Measurements from ENCODE around the gene IGIP.

DNA sequence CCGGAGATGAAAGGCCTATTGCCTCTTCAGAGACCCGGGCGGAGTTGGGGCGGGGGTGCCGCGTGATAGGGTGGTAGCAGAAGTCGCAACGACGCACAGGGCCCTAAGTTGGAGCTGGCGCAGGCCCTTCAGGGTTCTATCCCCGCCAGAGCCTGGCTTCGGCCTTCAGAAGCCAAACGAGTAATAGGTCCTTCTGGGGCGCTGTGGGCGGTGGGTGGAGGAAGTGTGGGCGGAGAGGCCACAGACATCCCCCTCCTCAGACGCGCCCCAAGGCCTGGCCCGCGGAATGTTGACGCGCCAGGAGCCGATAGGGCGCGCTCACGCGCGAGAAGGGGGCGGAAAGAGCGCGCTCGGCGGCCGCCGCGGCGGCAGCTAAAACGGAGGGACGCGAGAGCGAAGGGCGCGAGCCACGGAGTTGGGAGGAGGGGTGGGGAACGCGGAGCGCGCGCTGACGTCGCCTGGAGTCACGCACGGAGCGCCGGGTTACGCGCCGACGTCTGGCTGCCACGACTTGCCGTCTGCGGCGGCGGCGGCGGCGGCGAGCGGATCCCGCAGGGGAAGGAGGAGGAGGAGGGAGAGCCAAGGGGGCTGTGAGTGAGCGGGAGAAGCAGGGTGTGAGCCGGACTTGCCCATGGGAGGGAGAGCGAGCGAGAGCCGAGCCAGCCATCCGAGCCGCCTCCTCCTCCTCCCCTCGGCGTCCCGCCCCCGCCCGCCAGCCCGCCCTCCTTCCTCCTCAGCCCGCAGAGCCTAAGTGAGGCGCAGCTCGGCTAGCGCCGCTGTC lies 18.2 kb upstream of the IGIP start:
- TF ChIP-seq, protein P1, sequence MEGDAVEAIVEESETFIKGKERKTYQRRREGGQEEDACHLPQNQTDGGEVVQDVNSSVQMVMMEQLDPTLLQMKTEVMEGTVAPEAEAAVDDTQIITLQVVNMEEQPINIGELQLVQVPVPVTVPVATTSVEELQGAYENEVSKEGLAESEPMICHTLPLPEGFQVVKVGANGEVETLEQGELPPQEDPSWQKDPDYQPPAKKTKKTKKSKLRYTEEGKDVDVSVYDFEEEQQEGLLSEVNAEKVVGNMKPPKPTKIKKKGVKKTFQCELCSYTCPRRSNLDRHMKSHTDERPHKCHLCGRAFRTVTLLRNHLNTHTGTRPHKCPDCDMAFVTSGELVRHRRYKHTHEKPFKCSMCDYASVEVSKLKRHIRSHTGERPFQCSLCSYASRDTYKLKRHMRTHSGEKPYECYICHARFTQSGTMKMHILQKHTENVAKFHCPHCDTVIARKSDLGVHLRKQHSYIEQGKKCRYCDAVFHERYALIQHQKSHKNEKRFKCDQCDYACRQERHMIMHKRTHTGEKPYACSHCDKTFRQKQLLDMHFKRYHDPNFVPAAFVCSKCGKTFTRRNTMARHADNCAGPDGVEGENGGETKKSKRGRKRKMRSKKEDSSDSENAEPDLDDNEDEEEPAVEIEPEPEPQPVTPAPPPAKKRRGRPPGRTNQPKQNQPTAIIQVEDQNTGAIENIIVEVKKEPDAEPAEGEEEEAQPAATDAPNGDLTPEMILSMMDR (IDR thresholded peaks at IDR 0.05) = peak in 2 of 3 donors; percentile 27 to 40
- TF ChIP-seq POLR2A (IDR thresholded peaks at IDR 0.05) = peak; percentile 90
